K562 (cell line): Measurements from ENCODE around the gene GPR32. TPM values are rescaled to one million over a fixed set of nuclear protein-coding genes. Genes with fewer than 3 reads are reported as not detected.

ENCODE experiments used
- BCL6 ChIP-seq: fragments of 250-450 bp; sonication (Bioruptor Pico); IDR thresholded peaks from 2 replicates; pipeline ENCODE4 v1.4.0; 2020
- CBX3 ChIP-seq, 2 experiments: IDR thresholded peaks; 1 replicate in 1 of 2; 2 replicates in 1 of 2; pipeline ENCODE4 v1.6.1; 2012; ENCODE audit warnings: inconsistent platforms in 2 of 2, low read length in 2 of 2, borderline replicate concordance in 1 of 2, control low read depth in 1 of 2
- FOXM1 ChIP-seq, 2 experiments: fragments of 450-650 bp in 1 of 2; sonication (generic) in 1 of 2; formaldehyde crosslinking in 1 of 2; IDR thresholded peaks; 2 replicates each; pipeline versions ENCODE4 v1.6.1 to v1.9.0; 2017 to 2022; ENCODE audit warnings: low read depth in 2 of 2, mild to moderate bottlenecking in 2 of 2, missing genetic modification reagents in 1 of 2, moderate library complexity in 1 of 2
- HCFC1 ChIP-seq: IDR thresholded peaks from 2 replicates; pipeline ENCODE4 v1.6.1; 2012; ENCODE audit warnings: low read depth, low read length, improper control_type of control experiment
- LCOR ChIP-seq: sonication (generic); formaldehyde crosslinking; IDR thresholded peaks from 2 replicates; pipeline ENCODE4 v1.8.0; 2022; ENCODE audit warnings: mild to moderate bottlenecking, missing genetic modification reagents
- POLR2AphosphoS5 ChIP-seq: IDR thresholded peaks from 2 replicates; pipeline ENCODE4 v1.6.1; 2011; ENCODE audit warnings: mild to moderate bottlenecking, low read depth, low read length, moderate library complexity; ENCODE audit not compliant: control insufficient read depth, insufficient read depth
- POLR2B ChIP-seq: fragments of 450-650 bp; IDR thresholded peaks from 2 replicates; pipeline ENCODE4 v1.6.1; 2018; ENCODE audit warnings: low read depth; ENCODE audit not compliant: partially characterized antibody
- SREBF2 ChIP-seq: sonication (generic); formaldehyde crosslinking; IDR thresholded peaks from 2 replicates; pipeline ENCODE4 v1.4.0; 2020; ENCODE audit warnings: mild to moderate bottlenecking, missing genetic modification reagents
- STAT5A ChIP-seq: IDR thresholded peaks from 2 replicates; pipeline ENCODE4 v1.6.1; 2012; ENCODE audit warnings: low read length, inconsistent platforms, borderline replicate concordance
- TAF15 ChIP-seq: fragments of 200-400 bp; formaldehyde crosslinking; IDR thresholded peaks from 2 replicates; pipeline ENCODE4 v1.6.1; 2017; ENCODE audit warnings: mild to moderate bottlenecking, low read depth, low read length, moderate library complexity
- TCF3 ChIP-seq: sonication (generic); formaldehyde crosslinking; IDR thresholded peaks from 2 replicates; pipeline ENCODE4 v1.4.0; 2020; ENCODE audit warnings: mild to moderate bottlenecking, missing genetic modification reagents
- TCF7L2 ChIP-seq: fragments of 150-350 bp; IDR thresholded peaks from 2 replicates; pipeline ENCODE4 v1.6.1; 2016; ENCODE audit warnings: low read depth, mild to moderate bottlenecking, low read length, moderate library complexity
- ZNF224 ChIP-seq: sonication (generic); formaldehyde crosslinking; IDR thresholded peaks from 2 replicates; pipeline ENCODE4 v1.8.0; 2022; ENCODE audit warnings: mild to moderate bottlenecking, missing genetic modification reagents
- polyA plus RNA-seq, 8 experiments: library from polyadenylated mRNA; depleted of rRNA in 4 of 8; stranded (reverse) in 5 of 8; unstranded in 3 of 8; fragments of >200 nt; fragmentation: Nextera tagmentation in 2 of 8; fragmentation: Illumina TruSeq in 1 of 8; extraction: Ambion mirVana in 2 of 8; extraction: Trizol in 1 of 8; gene quantifications; 2 replicates each; pipeline versions ENCODE4 v1.2.1 to v1.2.3, GENCODE V29; 2011 to 2014; ENCODE audit warnings: inconsistent platforms in 1 of 8, missing spikeins in 1 of 8
- total RNA-seq, 7 experiments: library from RNA; depleted of rRNA in 6 of 7; stranded (reverse); fragments of >200 nt in 6 of 7; fragmentation: Illumina TruSeq in 2 of 7; extraction: Trizol in 2 of 7; gene quantifications; 2 replicates each; pipeline versions ENCODE4 v1.2.1 to v1.2.3, GENCODE V29; 2011 to 2021; ENCODE audit warnings: low replicate concordance in 1 of 7
- TF ChIP-seq, protein P1 (sequence below): fragments of 450-650 bp; IDR thresholded peaks from one replicate; pipeline ENCODE4 v1.6.1; 2018; ENCODE audit warnings: mild to moderate bottlenecking, moderate library complexity; ENCODE audit not compliant: partially characterized antibody
- TF ChIP-seq, protein P2 (sequence below): fragments of 250-450 bp; sonication (Bioruptor Pico); IDR thresholded peaks from 2 replicates; pipeline ENCODE4 v1.5.0; 2022; ENCODE audit warnings: mild to moderate bottlenecking
- TF ChIP-seq, protein P3 (sequence below), 3 experiments: fragments of 200-800 bp in 1 of 3; fragments of 250-450 bp in 1 of 3; fragments of 450-650 bp in 1 of 3; sonication (Bioruptor Pico) in 1 of 3; sonication (Bioruptor generic) in 1 of 3; formaldehyde crosslinking in 1 of 3; IDR thresholded peaks; 2 replicates each; pipeline versions ENCODE4 v1.6.1 to v1.8.0; 2016 to 2022; ENCODE audit warnings: mild to moderate bottlenecking in 2 of 3, missing genetic modification characterization in 2 of 3, missing compliant biosample characterization in 1 of 3, moderate library complexity in 1 of 3
- TF ChIP-seq, protein P4 (sequence below), 2 experiments: IDR thresholded peaks; 2 replicates each; pipeline ENCODE4 v1.6.1; 2012; ENCODE audit warnings: improper control_type of control experiment in 2 of 2, low read depth in 2 of 2, low read length in 2 of 2, borderline replicate concordance in 1 of 2

The GPR32 gene
- total and polyA plus RNA-seq, 9 of the 15 experiments (the other 6 are each of a cell fraction or from before 2014, with no cell fraction given): not detected

DNA sequence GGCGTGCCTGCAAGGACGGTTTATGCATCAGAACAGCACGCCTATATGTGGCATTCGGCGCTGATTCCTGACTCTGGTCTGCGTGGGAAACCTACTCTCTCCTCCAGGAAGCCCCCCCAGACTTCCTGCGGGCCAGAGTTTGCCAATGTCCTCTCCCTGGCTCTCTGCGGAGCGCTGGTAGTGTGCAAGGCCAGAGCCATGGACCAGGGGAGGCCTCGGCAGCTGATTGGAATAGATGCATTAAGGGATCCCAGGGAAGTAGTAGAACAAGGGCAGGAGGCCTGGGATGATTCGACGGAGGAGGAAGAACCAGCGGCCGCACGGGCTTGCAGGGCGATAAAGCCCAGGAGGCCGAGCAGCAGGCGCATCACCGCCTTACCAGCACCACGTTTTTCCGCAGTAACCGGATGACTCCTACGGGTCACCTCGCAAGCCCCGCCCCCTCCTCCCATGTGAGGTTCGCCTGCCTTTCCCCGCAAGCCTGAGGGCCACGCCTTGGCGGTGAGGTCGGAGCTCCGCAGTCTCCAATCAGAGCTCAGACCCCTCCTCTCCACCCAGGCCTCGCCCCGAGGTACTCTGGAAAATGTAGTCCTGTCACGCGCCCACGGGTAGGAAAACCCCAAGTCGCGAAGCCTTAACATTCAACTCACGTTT is 42.1 kb upstream of the GPR32 start (continued):
- TF ChIP-seq, protein P1, sequence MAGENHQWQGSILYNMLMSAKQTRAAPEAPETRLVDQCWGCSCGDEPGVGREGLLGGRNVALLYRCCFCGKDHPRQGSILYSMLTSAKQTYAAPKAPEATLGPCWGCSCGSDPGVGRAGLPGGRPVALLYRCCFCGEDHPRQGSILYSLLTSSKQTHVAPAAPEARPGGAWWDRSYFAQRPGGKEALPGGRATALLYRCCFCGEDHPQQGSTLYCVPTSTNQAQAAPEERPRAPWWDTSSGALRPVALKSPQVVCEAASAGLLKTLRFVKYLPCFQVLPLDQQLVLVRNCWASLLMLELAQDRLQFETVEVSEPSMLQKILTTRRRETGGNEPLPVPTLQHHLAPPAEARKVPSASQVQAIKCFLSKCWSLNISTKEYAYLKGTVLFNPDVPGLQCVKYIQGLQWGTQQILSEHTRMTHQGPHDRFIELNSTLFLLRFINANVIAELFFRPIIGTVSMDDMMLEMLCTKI: no peak
- no peak for TF ChIP-seq ZNF224 (CRISPR knock-in tag)
- TF ChIP-seq, protein P2, sequence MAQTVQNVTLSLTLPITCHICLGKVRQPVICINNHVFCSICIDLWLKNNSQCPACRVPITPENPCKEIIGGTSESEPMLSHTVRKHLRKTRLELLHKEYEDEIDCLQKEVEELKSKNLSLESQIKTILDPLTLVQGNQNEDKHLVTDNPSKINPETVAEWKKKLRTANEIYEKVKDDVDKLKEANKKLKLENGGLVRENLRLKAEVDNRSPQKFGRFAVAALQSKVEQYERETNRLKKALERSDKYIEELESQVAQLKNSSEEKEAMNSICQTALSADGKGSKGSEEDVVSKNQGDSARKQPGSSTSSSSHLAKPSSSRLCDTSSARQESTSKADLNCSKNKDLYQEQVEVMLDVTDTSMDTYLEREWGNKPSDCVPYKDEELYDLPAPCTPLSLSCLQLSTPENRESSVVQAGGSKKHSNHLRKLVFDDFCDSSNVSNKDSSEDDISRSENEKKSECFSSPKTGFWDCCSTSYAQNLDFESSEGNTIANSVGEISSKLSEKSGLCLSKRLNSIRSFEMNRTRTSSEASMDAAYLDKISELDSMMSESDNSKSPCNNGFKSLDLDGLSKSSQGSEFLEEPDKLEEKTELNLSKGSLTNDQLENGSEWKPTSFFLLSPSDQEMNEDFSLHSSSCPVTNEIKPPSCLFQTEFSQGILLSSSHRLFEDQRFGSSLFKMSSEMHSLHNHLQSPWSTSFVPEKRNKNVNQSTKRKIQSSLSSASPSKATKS (CRISPR knock-in tag): no peak
- no peak for TF ChIP-seq TAF15
- TF ChIP-seq, protein P3, sequence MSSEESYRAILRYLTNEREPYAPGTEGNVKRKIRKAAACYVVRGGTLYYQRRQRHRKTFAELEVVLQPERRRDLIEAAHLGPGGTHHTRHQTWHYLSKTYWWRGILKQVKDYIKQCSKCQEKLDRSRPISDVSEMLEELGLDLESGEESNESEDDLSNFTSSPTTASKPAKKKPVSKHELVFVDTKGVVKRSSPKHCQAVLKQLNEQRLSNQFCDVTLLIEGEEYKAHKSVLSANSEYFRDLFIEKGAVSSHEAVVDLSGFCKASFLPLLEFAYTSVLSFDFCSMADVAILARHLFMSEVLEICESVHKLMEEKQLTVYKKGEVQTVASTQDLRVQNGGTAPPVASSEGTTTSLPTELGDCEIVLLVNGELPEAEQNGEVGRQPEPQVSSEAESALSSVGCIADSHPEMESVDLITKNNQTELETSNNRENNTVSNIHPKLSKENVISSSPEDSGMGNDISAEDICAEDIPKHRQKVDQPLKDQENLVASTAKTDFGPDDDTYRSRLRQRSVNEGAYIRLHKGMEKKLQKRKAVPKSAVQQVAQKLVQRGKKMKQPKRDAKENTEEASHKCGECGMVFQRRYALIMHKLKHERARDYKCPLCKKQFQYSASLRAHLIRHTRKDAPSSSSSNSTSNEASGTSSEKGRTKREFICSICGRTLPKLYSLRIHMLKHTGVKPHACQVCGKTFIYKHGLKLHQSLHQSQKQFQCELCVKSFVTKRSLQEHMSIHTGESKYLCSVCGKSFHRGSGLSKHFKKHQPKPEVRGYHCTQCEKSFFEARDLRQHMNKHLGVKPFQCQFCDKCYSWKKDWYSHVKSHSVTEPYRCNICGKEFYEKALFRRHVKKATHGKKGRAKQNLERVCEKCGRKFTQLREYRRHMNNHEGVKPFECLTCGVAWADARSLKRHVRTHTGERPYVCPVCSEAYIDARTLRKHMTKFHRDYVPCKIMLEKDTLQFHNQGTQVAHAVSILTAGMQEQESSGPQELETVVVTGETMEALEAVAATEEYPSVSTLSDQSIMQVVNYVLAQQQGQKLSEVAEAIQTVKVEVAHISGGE (CRISPR knock-in tag; IDR thresholded peaks at IDR 0.05): no peak
- TF ChIP-seq, protein P4, sequence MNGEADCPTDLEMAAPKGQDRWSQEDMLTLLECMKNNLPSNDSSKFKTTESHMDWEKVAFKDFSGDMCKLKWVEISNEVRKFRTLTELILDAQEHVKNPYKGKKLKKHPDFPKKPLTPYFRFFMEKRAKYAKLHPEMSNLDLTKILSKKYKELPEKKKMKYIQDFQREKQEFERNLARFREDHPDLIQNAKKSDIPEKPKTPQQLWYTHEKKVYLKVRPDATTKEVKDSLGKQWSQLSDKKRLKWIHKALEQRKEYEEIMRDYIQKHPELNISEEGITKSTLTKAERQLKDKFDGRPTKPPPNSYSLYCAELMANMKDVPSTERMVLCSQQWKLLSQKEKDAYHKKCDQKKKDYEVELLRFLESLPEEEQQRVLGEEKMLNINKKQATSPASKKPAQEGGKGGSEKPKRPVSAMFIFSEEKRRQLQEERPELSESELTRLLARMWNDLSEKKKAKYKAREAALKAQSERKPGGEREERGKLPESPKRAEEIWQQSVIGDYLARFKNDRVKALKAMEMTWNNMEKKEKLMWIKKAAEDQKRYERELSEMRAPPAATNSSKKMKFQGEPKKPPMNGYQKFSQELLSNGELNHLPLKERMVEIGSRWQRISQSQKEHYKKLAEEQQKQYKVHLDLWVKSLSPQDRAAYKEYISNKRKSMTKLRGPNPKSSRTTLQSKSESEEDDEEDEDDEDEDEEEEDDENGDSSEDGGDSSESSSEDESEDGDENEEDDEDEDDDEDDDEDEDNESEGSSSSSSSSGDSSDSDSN (IDR thresholded peaks at IDR 0.05; ENCODE audit: borderline replicate concordance in 1 of 2, low read depth in 2 of 2, low read length in 2 of 2): peak; percentile 63 to 66; a peak in 2 of 4 replicates
- TF ChIP-seq TCF7L2: no peak
- no peak for TF ChIP-seq SREBF2 (CRISPR knock-in tag)
- TF ChIP-seq POLR2B: peak; percentile 43
- TF ChIP-seq STAT5A: no peak
- TF ChIP-seq BCL6 (CRISPR knock-in tag): no peak
- 0 out of 2 replicates have a peak, but pooled peaks have one; percentile 20 for TF ChIP-seq POLR2AphosphoS5
- TF ChIP-seq LCOR: no peak
- TF ChIP-seq CBX3 (IDR thresholded peaks at IDR 0.05; ENCODE audit: borderline replicate concordance in 1 of 2, low read length in 2 of 2): peak in 1 of 2 experiments; percentile 91; a peak in 2 of 3 replicates
- peak; percentile 89 for TF ChIP-seq HCFC1
- TF ChIP-seq TCF3 (CRISPR knock-in tag): peak; percentile 51
- no peak for TF ChIP-seq FOXM1 (IDR thresholded peaks at IDR 0.05; ENCODE audit: low read depth)
- TF ChIP-seq FOXM1 (CRISPR knock-in tag; IDR thresholded peaks at IDR 0.05; ENCODE audit: low read depth): no peak
